HepG2 (cell line): ENCODE results near the gene ALKBH5. TPM values are rescaled to one million over a fixed set of nuclear protein-coding genes. Genes with fewer than 3 reads are reported as not detected.

Experiments
- ATAC-seq: fragments of 200-7000 bp; cut with Tn5 transposase; 3 replicates; pipeline ENCODE4 v1.9.1; 2020; ENCODE audit warnings: mild to moderate bottlenecking, moderate library complexity
- BruUV-seq: library from RNA; stranded (reverse); fragments of 400-500 nt; replicated peaks from 2 replicates; lab custom pipeline; 2021; lab: Mats Ljungman, UMichigan
- CTCF ChIA-PET: fragments of 300-600 bp; formaldehyde crosslinking; extraction: SDS; loops from one replicate; lab custom pipeline; 2021; ENCODE audit warnings: low total read pairs, inconsistent platforms, low intra/inter-chr PET ratio; lab: Yijun Ruan, JAX
- POLR2A ChIA-PET: fragments of 350-600 bp; sonication (Branson Sonifier 250); formaldehyde crosslinking; loops from one replicate; lab custom pipeline; 2020; ENCODE audit warnings: antibody characterized with exemption, inconsistent platforms; lab: Yijun Ruan, JAX
- DNase-seq: peaks from one replicate; pipeline ENCODE4 v3.0.0-alpha.2; 2015; ENCODE audit warnings: low spot score
- FAIRE-seq: peaks from 3 replicates; lab custom pipeline; 2011; peaks lifted over from hg19 to GRCh38; lab: Jason Lieb, UNC
- H2AFZ ChIP-seq: one replicate; pipeline ENCODE4 v1.6.1; 2011; ENCODE audit warnings: low read length, inconsistent platforms
- H3K27ac ChIP-seq: fragments of 300-600 bp; 3 replicates; pipeline ENCODE4 v1.8.0; 2011; ENCODE audit warnings: mixed run types, mild to moderate bottlenecking, mixed read lengths, low read length, inconsistent platforms; ENCODE audit not compliant: insufficient read depth; ENCODE audit errors: extremely low read length
- H3K27me3 ChIP-seq, 2 experiments: fragments of 200-600 bp in 1 of 2; 2 replicates in 1 of 2; 3 replicates in 1 of 2; pipeline versions ENCODE4 v1.6.0 to v1.8.0; 2011; ENCODE audit warnings: low read length in 2 of 2, mild to moderate bottlenecking in 2 of 2, moderate library complexity in 2 of 2, inconsistent platforms in 1 of 2; ENCODE audit not compliant: insufficient read depth in 2 of 2, control insufficient read depth in 1 of 2
- H3K36me3 ChIP-seq, 2 experiments: fragments of 200-600 bp in 1 of 2; replicated peaks in 1 of 2; 2 replicates in 1 of 2; 3 replicates in 1 of 2; pipeline versions ENCODE4 v1.5.1 to v1.8.0; 2011; ENCODE audit warnings: low read length in 2 of 2, inconsistent platforms in 1 of 2; ENCODE audit not compliant: insufficient read depth in 2 of 2, control insufficient read depth in 1 of 2
- H3K4me1 ChIP-seq: 2 replicates; pipeline ENCODE4 v1.5.1; 2012; ENCODE audit warnings: low read length, inconsistent platforms; ENCODE audit not compliant: insufficient read depth
- H3K4me2 ChIP-seq: 2 replicates; pipeline ENCODE4 v1.6.0; 2011; ENCODE audit warnings: low read depth, low read length, inconsistent platforms
- H3K4me3 ChIP-seq, 3 experiments: fragments of 200-600 bp in 1 of 3; sonication (generic), shearing (Covaris generic) in 1 of 3; replicated peaks in 1 of 3; 2 replicates each; pipeline ENCODE4 v1.5.1; 2011 to 2016; ENCODE audit warnings: low read length in 3 of 3, inconsistent platforms in 2 of 3, low read depth in 2 of 3, mild to moderate bottlenecking in 2 of 3, control low read depth in 1 of 3, mixed read lengths in 1 of 3; ENCODE audit not compliant: insufficient read depth in 1 of 3
- H3K79me2 ChIP-seq: one replicate; pipeline ENCODE4 v1.6.1; 2011; ENCODE audit warnings: low read length, inconsistent platforms; ENCODE audit not compliant: insufficient read depth
- H3K9ac ChIP-seq: 2 replicates; pipeline ENCODE4 v1.6.0; 2011; ENCODE audit warnings: mild to moderate bottlenecking, low read depth, low read length, inconsistent platforms; ENCODE audit not compliant: insufficient read depth
- H3K9me3 ChIP-seq: 2 replicates; pipeline ENCODE4 v1.5.1; 2012; ENCODE audit warnings: mild to moderate bottlenecking, low read length
- H4K20me1 ChIP-seq: 2 replicates; pipeline ENCODE4 v1.6.0; 2011; ENCODE audit warnings: inconsistent platforms, mild to moderate bottlenecking, low read length, moderate library complexity; ENCODE audit not compliant: insufficient read depth
- CREM ChIP-seq, 2 experiments: sonication (generic) in 1 of 2; formaldehyde crosslinking in 1 of 2; IDR thresholded peaks; 2 replicates each; pipeline versions ENCODE4 v1.4.0 to v1.6.1; 2016 to 2020; ENCODE audit warnings: antibody characterized with exemption in 1 of 2, mild to moderate bottlenecking in 1 of 2, missing genetic modification reagents in 1 of 2
- ERF ChIP-seq: IDR thresholded peaks from 2 replicates; pipeline ENCODE4 v1.6.1; 2018; ENCODE audit warnings: missing biosample characterization, missing genetic modification reagents
- HMGA1 ChIP-seq: sonication (generic); formaldehyde crosslinking; conservative IDR thresholded peaks from 2 replicates; pipeline ENCODE4 v1.4.0; 2020; ENCODE audit warnings: missing genetic modification reagents
- LCORL ChIP-seq, 2 experiments: fragments of 450-650 bp in 1 of 2; sonication (generic) in 1 of 2; formaldehyde crosslinking in 1 of 2; IDR thresholded peaks; 2 replicates each; pipeline versions ENCODE4 v1.5.0 to v1.6.1; 2017 to 2020; ENCODE audit warnings: antibody characterized with exemption in 1 of 2, missing genetic modification reagents in 1 of 2
- MTA1 ChIP-seq: sonication (generic); formaldehyde crosslinking; IDR thresholded peaks from 2 replicates; pipeline ENCODE4 v1.4.0; 2020; ENCODE audit warnings: missing genetic modification reagents, mild to moderate bottlenecking, borderline replicate concordance
- NFIB ChIP-seq: sonication (generic); formaldehyde crosslinking; IDR thresholded peaks from 2 replicates; pipeline ENCODE4 v1.9.0; 2021; ENCODE audit warnings: missing genetic modification reagents, mild to moderate bottlenecking, borderline replicate concordance
- SATB2 ChIP-seq: sonication (generic); formaldehyde crosslinking; IDR thresholded peaks from 2 replicates; pipeline ENCODE4 v1.5.0; 2020; ENCODE audit warnings: missing genetic modification reagents
- SMAD9 ChIP-seq: sonication (generic); formaldehyde crosslinking; IDR thresholded peaks from 2 replicates; pipeline ENCODE4 v1.5.1; 2020; ENCODE audit warnings: mild to moderate bottlenecking, missing genetic modification reagents
- TOE1 ChIP-seq: sonication (generic); formaldehyde crosslinking; IDR thresholded peaks from 2 replicates; pipeline ENCODE4 v1.4.0; 2020; ENCODE audit warnings: mild to moderate bottlenecking, missing genetic modification reagents
- YY1 ChIP-seq: IDR thresholded peaks from 2 replicates; pipeline ENCODE4 v1.6.1; 2011; ENCODE audit warnings: low read length, low read depth, moderate library complexity, mild to moderate bottlenecking; ENCODE audit not compliant: insufficient read depth, insufficient replicate concordance
- ZFP1 ChIP-seq: IDR thresholded peaks from 2 replicates; pipeline ENCODE4 v1.6.1; 2016
- ZSCAN21 ChIP-seq: sonication (generic); formaldehyde crosslinking; IDR thresholded peaks from 2 replicates; pipeline ENCODE4 v1.8.0; 2022; ENCODE audit warnings: mild to moderate bottlenecking, missing genetic modification reagents, moderate library complexity, borderline replicate concordance
- WGBS: methylation state at CpG from one replicate; pipeline ENCODE4 v1.1.6; 2017; ENCODE audit warnings: low lambda C conversion rate; 5-methylcytosine and 5-hydroxymethylcytosine counted together
- in situ Hi-C: cut with HindIII; loops from 2 replicates; pipeline ENCODE4 v1.10.0; 2017; ENCODE audit warnings: low pct_unique_long_range_greater_than_20kb; ENCODE audit not compliant: extremely low pct_ligation_motif_present
- intact Hi-C: fragments of 100-400 bp; cut with micrococcal nuclease; formaldehyde crosslinking; loops from one replicate; pipeline ENCODE4 v1.10.0; 2022; ENCODE audit not compliant: unreplicated experiment
- polyA plus RNA-seq, 8 experiments: library from polyadenylated mRNA; depleted of rRNA in 3 of 8; stranded (reverse) in 7 of 8; unstranded in 1 of 8; fragments of >200 nt; fragmentation: Illumina TruSeq in 4 of 8; extraction: Trizol in 4 of 8; gene quantifications; 2 replicates each; pipeline versions ENCODE4 v1.2.1 to v1.2.3, GENCODE V29; 2011 to 2016; ENCODE audit warnings: low read depth in 4 of 8, missing spikeins in 1 of 8, mixed read lengths in 1 of 8; ENCODE audit not compliant: insufficient read depth in 1 of 8
- total RNA-seq, 5 experiments: library from RNA; depleted of rRNA; stranded (reverse); fragments of >200 nt; fragmentation: Illumina TruSeq; extraction: Trizol; gene quantifications; 2 replicates each; pipeline ENCODE4 v1.2.3, GENCODE V29; 2016; ENCODE audit warnings: low read depth in 1 of 5
- TF ChIP-seq, protein P1 (sequence below): sonication (generic); formaldehyde crosslinking; IDR thresholded peaks from 2 replicates; pipeline ENCODE4 v1.5.0; 2020; ENCODE audit warnings: missing genetic modification reagents

ALKBH5 gene
- total and polyA plus RNA-seq, 2 of the 13 experiments (the other 11 are each of a cell fraction or from before 2014, with no cell fraction given) = 68.9 to 76.9 TPM

DNA sequence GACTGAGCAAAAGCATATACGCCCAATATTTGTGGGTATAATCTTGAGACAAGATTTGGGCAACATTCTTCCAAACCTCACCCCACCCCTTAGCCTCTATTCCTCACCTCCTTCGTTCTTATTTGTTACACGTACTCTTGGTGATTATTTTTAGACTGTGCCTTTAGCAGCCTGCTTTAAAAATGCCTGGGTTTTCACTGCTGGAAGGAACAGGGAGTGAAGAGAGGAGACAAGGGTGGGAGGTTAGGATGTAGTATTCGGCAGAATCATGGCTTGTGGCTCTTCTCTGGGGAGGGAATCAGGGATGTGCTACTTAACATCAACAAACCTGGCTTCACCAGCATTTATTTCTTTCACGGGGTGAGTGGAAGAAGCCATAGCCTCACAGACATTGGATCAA lies 11.6 kb downstream of the ALKBH5 start:
- ATAC-seq = no peak
- Histone ChIP-seq H3K27ac (no peak overlapping the region), H3K4me2 (no peak overlapping the region), H2AFZ (no peak overlapping the region), H3K27me3 (no peaks in the 10 kb centered on the region), H3K79me2 (peaks cover 92% of the 10 kb centered on the region), H3K4me3 (no peak overlapping the region), H3K9ac (no peak overlapping the region), H3K36me3 (peaks cover 44 to 74% of the 10 kb centered on the region in 2 experiments), H3K9me3 (no peaks in the 10 kb centered on the region), H3K4me1 (peaks cover 24% of the 10 kb centered on the region), H4K20me1 (peaks cover 52% of the 10 kb centered on the region)
- no peak for DNase-seq
- in situ Hi-C loops = no loop called here
- 96% methylated on average over 5 of the region's 5 CpGs for WGBS
- ChIA-PET POLR2A (no interaction called here), CTCF (no interaction called here)
- intact Hi-C loops = no loop called here
- FAIRE-seq = no peak
- TF ChIP-seq MTA1 (CRISPR knock-in tag) = no peak
- TF ChIP-seq, protein P1, sequence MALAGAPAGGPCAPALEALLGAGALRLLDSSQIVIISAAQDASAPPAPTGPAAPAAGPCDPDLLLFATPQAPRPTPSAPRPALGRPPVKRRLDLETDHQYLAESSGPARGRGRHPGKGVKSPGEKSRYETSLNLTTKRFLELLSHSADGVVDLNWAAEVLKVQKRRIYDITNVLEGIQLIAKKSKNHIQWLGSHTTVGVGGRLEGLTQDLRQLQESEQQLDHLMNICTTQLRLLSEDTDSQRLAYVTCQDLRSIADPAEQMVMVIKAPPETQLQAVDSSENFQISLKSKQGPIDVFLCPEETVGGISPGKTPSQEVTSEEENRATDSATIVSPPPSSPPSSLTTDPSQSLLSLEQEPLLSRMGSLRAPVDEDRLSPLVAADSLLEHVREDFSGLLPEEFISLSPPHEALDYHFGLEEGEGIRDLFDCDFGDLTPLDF (CRISPR knock-in tag) = no peak
- no peak for TF ChIP-seq SMAD9 (CRISPR knock-in tag)
- TF ChIP-seq HMGA1 (CRISPR knock-in tag) = no peak
- TF ChIP-seq ZFP1 (CRISPR knock-in tag) = no peak
- no peak for TF ChIP-seq CREM (IDR thresholded peaks at IDR 0.05)
- TF ChIP-seq CREM (CRISPR knock-in tag; IDR thresholded peaks at IDR 0.05) = no peak
- TF ChIP-seq TOE1 (CRISPR knock-in tag) = no peak
- TF ChIP-seq ERF (CRISPR knock-in tag) = no peak
- TF ChIP-seq ZSCAN21 = no peak
- TF ChIP-seq LCORL (IDR thresholded peaks at IDR 0.05) = no peak
- no peak for TF ChIP-seq LCORL (CRISPR knock-in tag; IDR thresholded peaks at IDR 0.05)
- no peak for TF ChIP-seq YY1
- no peak for TF ChIP-seq SATB2 (CRISPR knock-in tag)
- TF ChIP-seq NFIB (CRISPR knock-in tag) = no peak
- BruUV-seq = no TSS peak
